ENCODE measurements around the gene CKAP5. TPM values are rescaled to one million over a fixed set of nuclear protein-coding genes. Genes with fewer than 3 reads are reported as not detected.

The CKAP5 gene
- 10 to 100 TPM; 23.2 to 26.9 TPM for total RNA-seq
- 20.6 TPM for polyA plus RNA-seq (2013, experiment 1 of 2)
- 24.0 TPM for polyA plus RNA-seq (2013, experiment 2 of 2)
- total RNA-seq, result 48.3 to 360 (median 103) reads per million in 172 experiments

DNA sequence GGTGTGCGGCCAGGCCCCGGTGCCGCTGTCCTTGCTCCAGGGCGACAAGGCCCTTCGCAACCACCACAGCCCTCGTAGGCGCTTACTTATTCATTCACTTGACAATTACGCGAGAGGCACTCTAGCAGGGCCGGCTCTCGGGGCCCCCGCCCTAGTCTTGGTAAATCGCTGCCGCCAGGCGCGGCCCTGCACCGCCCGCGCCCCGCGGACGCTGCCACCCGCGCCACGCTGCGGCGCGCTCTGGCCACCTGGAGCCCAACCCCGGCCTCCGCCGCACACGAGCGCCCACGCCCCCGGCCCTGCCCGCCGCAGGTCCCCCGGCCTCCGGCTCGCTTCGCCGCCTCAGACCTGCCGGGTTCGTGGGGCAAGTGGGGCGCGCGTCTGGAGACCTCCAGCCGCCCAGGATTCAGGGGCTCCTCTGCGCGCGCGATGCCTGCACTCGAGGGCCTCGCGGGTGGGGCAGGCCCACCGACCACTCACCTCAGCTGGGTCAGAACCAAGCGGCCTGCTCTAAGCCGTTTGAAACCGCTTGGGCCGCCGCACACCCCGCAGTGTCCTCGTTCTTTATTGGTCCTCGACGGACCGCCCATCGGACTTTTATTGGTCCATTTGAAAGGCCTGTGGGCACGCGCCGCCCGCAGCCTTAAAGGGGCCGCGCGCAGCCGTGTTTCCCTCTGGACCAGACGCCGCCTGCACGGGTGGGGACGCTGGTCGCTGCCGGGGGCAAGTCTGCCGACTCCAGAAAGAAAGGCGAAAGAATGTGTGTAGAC is at the start of gene CKAP5:
TSS of gene CKAP5 (minus strand) at position 541 of the 770 bp plus-strand sequence. CDS start 25,049 bp downstream, outside the sequence.
- peak within 1 kb of the TSS; percentile 82 for H3K4me3 ChIP-seq (ENCODE audit: low read length)

DNA sequence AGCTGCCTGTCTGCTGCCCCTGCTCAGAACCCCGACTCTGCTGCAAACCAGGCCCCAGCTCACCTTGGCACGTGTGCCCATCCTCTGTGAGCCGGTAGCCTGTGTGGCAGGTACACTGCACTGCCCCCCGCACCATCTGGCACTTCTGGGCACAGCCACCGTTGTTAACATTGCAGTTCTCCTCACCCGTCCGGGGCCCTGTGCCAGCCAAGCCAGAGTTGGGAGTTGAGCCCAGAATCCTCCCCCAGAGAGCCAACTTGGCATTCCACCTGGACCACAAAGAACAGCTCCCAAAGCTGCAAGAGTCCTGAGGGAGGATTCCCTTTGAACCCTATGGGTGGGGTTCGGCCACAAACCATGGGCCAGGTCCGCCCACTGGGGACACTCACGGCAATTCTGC is 49.7 kb upstream of the CKAP5 start:
- intact Hi-C loops (cut with DNase I, micrococcal nuclease), result no loop called here
- no peak overlapping the region for H3K27ac ChIP-seq (ENCODE audit: low read depth in 1 of 2, low read length in 2 of 2)
- Mint-ChIP-seq H3K4me1 (ENCODE audit: low read depth) (no peaks in the 10 kb centered on the region), H3K36me3 (ENCODE audit: low read depth) (no peaks in the 10 kb centered on the region), H3K27ac (no peak overlapping the region), H3K4me3 (no peak overlapping the region), H3K27me3 (no peaks in the 10 kb centered on the region), H3K9me3 (no peaks in the 10 kb centered on the region)
- ChIA-PET CTCF (no interaction called here), POLR2A (no interaction called here)
- DNase-seq, result no peak
- H3K4me1 ChIP-seq (ENCODE audit: insufficient read depth, low read length), result no peaks in the 10 kb centered on the region
- TF ChIP-seq, protein P1, sequence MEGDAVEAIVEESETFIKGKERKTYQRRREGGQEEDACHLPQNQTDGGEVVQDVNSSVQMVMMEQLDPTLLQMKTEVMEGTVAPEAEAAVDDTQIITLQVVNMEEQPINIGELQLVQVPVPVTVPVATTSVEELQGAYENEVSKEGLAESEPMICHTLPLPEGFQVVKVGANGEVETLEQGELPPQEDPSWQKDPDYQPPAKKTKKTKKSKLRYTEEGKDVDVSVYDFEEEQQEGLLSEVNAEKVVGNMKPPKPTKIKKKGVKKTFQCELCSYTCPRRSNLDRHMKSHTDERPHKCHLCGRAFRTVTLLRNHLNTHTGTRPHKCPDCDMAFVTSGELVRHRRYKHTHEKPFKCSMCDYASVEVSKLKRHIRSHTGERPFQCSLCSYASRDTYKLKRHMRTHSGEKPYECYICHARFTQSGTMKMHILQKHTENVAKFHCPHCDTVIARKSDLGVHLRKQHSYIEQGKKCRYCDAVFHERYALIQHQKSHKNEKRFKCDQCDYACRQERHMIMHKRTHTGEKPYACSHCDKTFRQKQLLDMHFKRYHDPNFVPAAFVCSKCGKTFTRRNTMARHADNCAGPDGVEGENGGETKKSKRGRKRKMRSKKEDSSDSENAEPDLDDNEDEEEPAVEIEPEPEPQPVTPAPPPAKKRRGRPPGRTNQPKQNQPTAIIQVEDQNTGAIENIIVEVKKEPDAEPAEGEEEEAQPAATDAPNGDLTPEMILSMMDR (IDR thresholded peaks at IDR 0.05), result no peak
- no peaks in the 10 kb centered on the region for H3K9me3 ChIP-seq (ENCODE audit: control insufficient read depth in 1 of 2, insufficient read depth in 1 of 2, low read length in 2 of 2)
- no peaks in the 10 kb centered on the region for H3K27me3 ChIP-seq (ENCODE audit: control insufficient read depth in 1 of 2, insufficient read depth in 2 of 2, low read length in 2 of 2)
- no peak for ATAC-seq (ENCODE audit: poor library complexity)
- no peaks in the 10 kb centered on the region for H3K36me3 ChIP-seq (ENCODE audit: insufficient read depth, low read length)
- no peak overlapping the region for H3K4me3 ChIP-seq (ENCODE audit: low read length)

More for the DNA sequence above, at the start of gene CKAP5:
- Mint-ChIP-seq H3K36me3 (ENCODE audit: low read depth) (peaks cover 8% of the 10 kb centered on the region), H3K27ac (peak within 1 kb of the TSS; percentile 93), H3K27me3 (no peaks in the 10 kb centered on the region), H3K9me3 (no peaks in the 10 kb centered on the region), H3K4me3 (peak within 1 kb of the TSS; percentile 99), H3K4me1 (ENCODE audit: low read depth) (peaks cover 37% of the 10 kb centered on the region)
- ChIA-PET CTCF (interaction anchor here (1.5 kb wide), 1 partner anchor 19 kb away, joined by 4 read pairs; no protein-coding TSS in a partner anchor), POLR2A (interaction anchor here (1.1 to 1.3 kb wide), 2 partner anchors 19 to 20 kb away, joined by 4 to 8 read pairs; no protein-coding TSS in a partner anchor)
- DNase-seq (peak; percentile 64 to 91 (median 79)), ATAC-seq (ENCODE audit: poor library complexity) (peak; percentile 90)
- TF ChIP-seq, protein P1 (IDR thresholded peaks at IDR 0.05), result no peak
- intact Hi-C loops (cut with DNase I, micrococcal nuclease), result loop anchor here (1.0 to 10.0 kb wide), 2 partner anchors 20 to 579 kb away; partner anchors contain the start of gene PSMC3 (in 1 of the 2)
- Histone ChIP-seq H3K9me3 (ENCODE audit: control insufficient read depth in 1 of 2, insufficient read depth in 1 of 2, low read length in 2 of 2) (peaks cover 0 to 3% of the 10 kb centered on the region in 2 experiments), H3K27ac (ENCODE audit: low read depth in 1 of 2, low read length in 2 of 2) (peak within 1 kb of the TSS; percentile 2 to 29), H3K4me1 (ENCODE audit: insufficient read depth, low read length) (peaks cover 29% of the 10 kb centered on the region), H3K27me3 (ENCODE audit: control insufficient read depth in 1 of 2, insufficient read depth in 2 of 2, low read length in 2 of 2) (no peaks in the 10 kb centered on the region), H3K36me3 (ENCODE audit: insufficient read depth, low read length) (no peaks in the 10 kb centered on the region)

DNA sequence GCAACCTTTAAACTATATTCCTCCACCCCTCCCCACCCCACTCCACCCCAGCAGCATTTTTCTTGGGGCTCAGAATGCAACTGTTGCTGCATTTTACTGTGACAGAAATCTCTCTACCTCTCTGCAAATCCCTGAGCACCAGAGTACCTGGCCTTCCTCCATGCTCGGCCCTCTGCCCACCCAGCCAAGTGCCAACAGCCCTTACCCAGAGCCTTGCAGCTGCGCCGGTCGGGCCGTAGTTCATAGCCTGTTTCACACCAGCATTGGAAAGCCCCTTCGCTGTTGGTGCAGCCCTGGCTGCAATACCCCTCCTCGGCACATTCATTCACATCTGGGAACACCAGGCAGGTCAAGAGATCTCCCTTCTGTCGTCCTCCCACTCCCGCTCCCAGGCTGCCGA is 48.9 kb upstream of the CKAP5 start:
- Mint-ChIP-seq H3K27ac (no peak overlapping the region), H3K36me3 (ENCODE audit: low read depth) (no peaks in the 10 kb centered on the region), H3K27me3 (no peaks in the 10 kb centered on the region), H3K4me3 (no peak overlapping the region), H3K4me1 (ENCODE audit: low read depth) (no peaks in the 10 kb centered on the region), H3K9me3 (no peaks in the 10 kb centered on the region)
- intact Hi-C loops (cut with DNase I, micrococcal nuclease), result loop anchor here in 1 of 2 experiments (5.0 kb wide), 1 partner anchor 557 kb away; no protein-coding TSS in a partner anchor
- DNase-seq, result no peak
- TF ChIP-seq, protein P1 (IDR thresholded peaks at IDR 0.05), result no peak
- H3K4me3 ChIP-seq (ENCODE audit: low read length), result no peak overlapping the region
- CTCF ChIA-PET, result no interaction called here
- no peak for ATAC-seq (ENCODE audit: poor library complexity)
- POLR2A ChIA-PET, result no interaction called here
- no peak overlapping the region for H3K27ac ChIP-seq (ENCODE audit: low read depth in 1 of 2, low read length in 2 of 2)
- H3K36me3 ChIP-seq (ENCODE audit: insufficient read depth, low read length), result no peaks in the 10 kb centered on the region
- H3K9me3 ChIP-seq (ENCODE audit: control insufficient read depth in 1 of 2, insufficient read depth in 1 of 2, low read length in 2 of 2), result no peaks in the 10 kb centered on the region
- H3K27me3 ChIP-seq (ENCODE audit: control insufficient read depth in 1 of 2, insufficient read depth in 2 of 2, low read length in 2 of 2), result no peaks in the 10 kb centered on the region
- no peaks in the 10 kb centered on the region for H3K4me1 ChIP-seq (ENCODE audit: insufficient read depth, low read length)

All from CD4-positive, alpha-beta T cell (primary cell).